ENCODE data around the gene DCLRE1B. TPM values are rescaled to one million over a fixed set of nuclear protein-coding genes. Genes with fewer than 3 reads are reported as not detected.

DCLRE1B gene
- total RNA-seq, 1 donor from 2014 or later = 8.0 TPM

- Histone ChIP-seq H3K27ac (no peak overlapping the region), H4K20me1 (ENCODE audit: low read depth) (peaks cover 81% of the 10 kb centered on the region), H3K27me3 (no peaks in the 10 kb centered on the region), H3K4me3 (no peak overlapping the region), H3F3A (ENCODE audit: low read depth) (peaks cover 6% of the 10 kb centered on the region), H3K9ac (no peak overlapping the region), H3K4me2 (no peak overlapping the region), H3K79me2 (ENCODE audit: low read depth) (peaks cover 86% of the 10 kb centered on the region), H3K9me3 (ENCODE audit: low read depth) (no peaks in the 10 kb centered on the region), H3K36me3 (peaks cover 10% of the 10 kb centered on the region), H2AFZ (replicated peaks) (no peak overlapping the region), H3K4me1 (peaks cover 9% of the 10 kb centered on the region)
- H3K36me3 Mint-ChIP-seq = peaks cover 20% of the 10 kb centered on the region
- TF ChIP-seq EZH2 (IDR thresholded peaks at IDR 0.05) = no peak
- no peak for TF ChIP-seq EZH2phosphoT487 (IDR thresholded peaks at IDR 0.05)
- no peak for TF ChIP-seq CTCF (IDR thresholded peaks at IDR 0.05)
- H3K4me1 Mint-ChIP-seq = peaks cover 13% of the 10 kb centered on the region
- H3K4me3 Mint-ChIP-seq = no peak overlapping the region
- peak overlapping the region; percentile 32 for H3K27ac Mint-ChIP-seq
- peak; percentile 10 for DNase-seq (ENCODE audit: low spot score)
- H3K27me3 Mint-ChIP-seq (ENCODE audit: insufficient read depth, low read depth) = no peaks in the 10 kb centered on the region
- H3K9me3 Mint-ChIP-seq = no peaks in the 10 kb centered on the region
Measured at GRCh38 chr1:113938192-113938591, 33.1 kb downstream of the DCLRE1B start.

GRCh38 chr1:113940365-113941244, 35.5 kb downstream of the DCLRE1B start:
- Mint-ChIP-seq H3K4me3 (no peak overlapping the region), H3K36me3 (peaks cover 38% of the 10 kb centered on the region), H3K27me3 (ENCODE audit: insufficient read depth, low read depth) (no peaks in the 10 kb centered on the region), H3K27ac (no peak overlapping the region), H3K4me1 (peaks cover 11% of the 10 kb centered on the region), H3K9me3 (peaks cover 12% of the 10 kb centered on the region)
- Histone ChIP-seq H3K36me3 (peaks cover 13% of the 10 kb centered on the region), H3K9me3 (ENCODE audit: low read depth) (no peaks in the 10 kb centered on the region), H3K4me3 (no peak overlapping the region), H3K27ac (no peak overlapping the region), H3K27me3 (no peaks in the 10 kb centered on the region), H2AFZ (replicated peaks) (no peak overlapping the region), H4K20me1 (ENCODE audit: low read depth) (peaks cover 70% of the 10 kb centered on the region), H3K4me2 (no peak overlapping the region), H3K4me1 (peaks cover 9% of the 10 kb centered on the region), H3K9ac (no peak overlapping the region), H3K79me2 (ENCODE audit: low read depth) (peaks cover 86% of the 10 kb centered on the region), H3F3A (ENCODE audit: low read depth) (peaks cover 6% of the 10 kb centered on the region)
- TF ChIP-seq CTCF (IDR thresholded peaks at IDR 0.05) = no peak
- TF ChIP-seq EZH2 (IDR thresholded peaks at IDR 0.05) = no peak
- no peak for TF ChIP-seq EZH2phosphoT487 (IDR thresholded peaks at IDR 0.05)
- no peak for DNase-seq (ENCODE audit: low spot score)

- H3K4me1 Mint-ChIP-seq = peaks cover 16% of the 10 kb centered on the region
- Histone ChIP-seq H2AFZ (replicated peaks) (no peak overlapping the region), H3F3A (ENCODE audit: low read depth) (peaks cover 11% of the 10 kb centered on the region), H3K4me1 (peaks cover 15% of the 10 kb centered on the region), H3K79me2 (ENCODE audit: low read depth) (peaks cover 86% of the 10 kb centered on the region), H3K4me3 (no peak overlapping the region), H3K27ac (no peak overlapping the region), H3K27me3 (no peaks in the 10 kb centered on the region), H4K20me1 (ENCODE audit: low read depth) (peaks cover 70% of the 10 kb centered on the region), H3K9me3 (ENCODE audit: low read depth) (no peaks in the 10 kb centered on the region), H3K4me2 (no peak overlapping the region), H3K36me3 (peaks cover 13% of the 10 kb centered on the region), H3K9ac (no peak overlapping the region)
- H3K27me3 Mint-ChIP-seq (ENCODE audit: insufficient read depth, low read depth) = no peaks in the 10 kb centered on the region
- H3K4me3 Mint-ChIP-seq = no peak overlapping the region
- no peak for DNase-seq (ENCODE audit: low spot score)
- no peak for TF ChIP-seq EZH2phosphoT487 (IDR thresholded peaks at IDR 0.05)
- TF ChIP-seq CTCF (IDR thresholded peaks at IDR 0.05) = no peak
- TF ChIP-seq EZH2 (IDR thresholded peaks at IDR 0.05) = no peak
- no peak overlapping the region for H3K27ac Mint-ChIP-seq
- peaks cover 42% of the 10 kb centered on the region for H3K36me3 Mint-ChIP-seq
- H3K9me3 Mint-ChIP-seq = peaks cover 12% of the 10 kb centered on the region
Measured at GRCh38 chr1:113941245-113941559, 36.1 kb downstream of the DCLRE1B start.
